Tibial nerve (tissue), 4 donors: ENCODE measurements around the gene MBOAT7. TPM values are rescaled to one million over a fixed set of nuclear protein-coding genes. Genes with fewer than 3 reads are reported as not detected.
A peak's percentile ranks its signal among the peaks of the same experiment; 100 is the strongest.

Experiments
- DNase-seq, 2 donors: peaks; one replicate each; pipeline ENCODE4 v3.0.0-alpha.2; 2019; ENCODE audit warnings: low spot score in 2 of 2
- H3K27ac ChIP-seq, 4 donors: fragments of 200-600 bp; sonication (generic) in 3 of 4; one replicate each; pipeline ENCODE4 v1.5.1; 2017 to 2019; ENCODE audit warnings: mild to moderate bottlenecking in 1 of 4
- H3K27me3 ChIP-seq, 2 donors: fragments of 200-600 bp; sonication (generic) in 1 of 2; one replicate each; pipeline versions ENCODE4 v1.5.1 to v1.6.0; 2017 to 2019
- H3K36me3 ChIP-seq, 3 donors: fragments of 200-600 bp; sonication (generic); one replicate each; pipeline ENCODE4 v1.5.1; 2018 to 2019
- H3K4me1 ChIP-seq, 4 donors: fragments of 200-600 bp; sonication (generic) in 3 of 4; one replicate each; pipeline ENCODE4 v1.5.1; 2017 to 2019
- H3K4me3 ChIP-seq, 4 donors: fragments of 200-600 bp; sonication (generic) in 3 of 4; one replicate each; pipeline ENCODE4 v1.5.1; 2017 to 2019; ENCODE audit warnings: mild to moderate bottlenecking in 1 of 4, moderate library complexity in 1 of 4
- H3K9me3 ChIP-seq, 4 donors: fragments of 200-600 bp; sonication (generic) in 3 of 4; one replicate each; pipeline ENCODE4 v1.5.1; 2017 to 2019
- CTCF ChIP-seq, 5 experiments: fragments of 200-600 bp in 3 of 5; fragments of 450-650 bp in 2 of 5; sonication (generic) in 3 of 5; IDR thresholded peaks; one replicate each; pipeline ENCODE4 v1.5.1; 2016 to 2019; ENCODE audit warnings: antibody characterized with exemption in 5 of 5, mild to moderate bottlenecking in 3 of 5, moderate library complexity in 2 of 5
- EP300 ChIP-seq, 2 donors: sonication (generic); formaldehyde crosslinking; IDR thresholded peaks; one replicate each; pipeline ENCODE4 v1.6.1; 2017; ENCODE audit warnings: antibody characterized with exemption in 2 of 2, mild to moderate bottlenecking in 1 of 2
- POLR2A ChIP-seq, 2 donors: fragments of 450-650 bp; IDR thresholded peaks; one replicate each; pipeline ENCODE4 v1.6.1; 2017; ENCODE audit warnings: antibody characterized with exemption in 2 of 2, mild to moderate bottlenecking in 2 of 2, moderate library complexity in 2 of 2
- WGBS, 2 donors: methylation state at CpG; one replicate each; pipeline ENCODE4 v1.1.5; 2018; 5-methylcytosine and 5-hydroxymethylcytosine counted together
- total RNA-seq, 4 donors: library from RNA; depleted of rRNA; stranded (reverse); fragments of >200 nt; gene quantifications; one replicate each; pipeline ENCODE4 v1.1.0, GENCODE V29; 2016

Gene MBOAT7
- total RNA-seq, 4 donors from 2014 or later: 45.0 to 94.5 (median 50.2) TPM

DNA sequence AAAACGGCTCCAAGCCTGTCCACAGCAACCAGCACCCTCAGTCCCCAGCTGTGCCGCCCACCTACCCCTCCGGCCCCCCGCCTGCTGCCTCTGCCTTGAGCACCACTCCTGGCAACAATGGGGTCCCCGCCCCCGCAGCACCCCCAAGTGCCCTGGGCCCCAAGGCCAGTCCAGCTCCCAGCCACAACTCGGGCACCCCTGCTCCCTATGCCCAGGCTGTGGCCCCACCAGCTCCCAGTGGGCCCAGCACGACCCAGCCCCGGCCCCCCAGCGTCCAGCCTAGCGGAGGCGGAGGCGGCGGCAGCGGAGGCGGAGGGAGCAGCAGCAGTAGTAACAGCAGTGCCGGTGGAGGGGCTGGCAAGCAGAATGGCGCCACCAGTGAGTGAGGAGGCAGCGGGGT lies 41.2 kb downstream of the MBOAT7 start:
- 67 to 84% methylated on average over 11 to 12 of the region's 19 CpGs for WGBS, 2 donors
- peak overlapping the region in 1 of 4 donors; percentile 11 for H3K27ac ChIP-seq
- no peak for TF ChIP-seq POLR2A (IDR thresholded peaks at IDR 0.05)
- no peak for TF ChIP-seq CTCF (IDR thresholded peaks at IDR 0.05)
- TF ChIP-seq EP300 (IDR thresholded peaks at IDR 0.05): no peak
- H3K4me1 ChIP-seq: peaks cover 0 to 11% (median 0%) of the 10 kb centered on the region in 4 donors
- H3K4me3 ChIP-seq: no peak overlapping the region
- no peaks in the 10 kb centered on the region for H3K9me3 ChIP-seq
- H3K27me3 ChIP-seq: no peaks in the 10 kb centered on the region
- no peak for DNase-seq
- peaks cover 7 to 100% (median 68%) of the 10 kb centered on the region in 3 donors for H3K36me3 ChIP-seq

DNA sequence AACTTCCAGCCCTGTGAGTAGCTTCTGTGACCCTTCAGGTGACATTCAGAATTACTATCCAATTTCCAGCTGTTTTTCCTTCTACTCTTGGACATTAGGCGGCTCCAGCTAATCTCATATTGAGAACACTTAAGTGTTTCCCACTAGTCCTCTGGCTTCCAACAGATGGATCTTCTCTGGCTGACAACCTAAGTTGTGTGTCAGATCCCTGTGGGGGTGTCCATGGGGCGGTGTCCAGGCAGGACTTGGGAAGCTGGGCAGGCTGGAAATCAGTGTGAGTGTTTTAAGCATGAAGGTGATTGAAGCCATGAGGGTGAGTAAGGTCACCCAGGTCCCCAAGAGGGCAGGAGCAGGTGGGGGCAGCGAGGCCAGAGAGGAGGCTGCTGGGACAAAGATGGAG lies 41.7 kb downstream of the MBOAT7 start:
- TF ChIP-seq EP300 (IDR thresholded peaks at IDR 0.05) (no peak), CTCF (IDR thresholded peaks at IDR 0.05) (no peak), POLR2A (IDR thresholded peaks at IDR 0.05) (no peak)
- peaks cover 11 to 100% (median 68%) of the 10 kb centered on the region in 3 donors for H3K36me3 ChIP-seq
- peak overlapping the region in 1 of 4 donors; percentile 11 for H3K27ac ChIP-seq
- 65 to 85% methylated on average over 3 of the region's 3 CpGs for WGBS, 2 donors
- no peak overlapping the region for H3K4me3 ChIP-seq
- peaks cover 0 to 6% (median 0%) of the 10 kb centered on the region in 4 donors for H3K4me1 ChIP-seq
- no peaks in the 10 kb centered on the region for H3K27me3 ChIP-seq
- no peak for DNase-seq
- no peaks in the 10 kb centered on the region for H3K9me3 ChIP-seq

DNA sequence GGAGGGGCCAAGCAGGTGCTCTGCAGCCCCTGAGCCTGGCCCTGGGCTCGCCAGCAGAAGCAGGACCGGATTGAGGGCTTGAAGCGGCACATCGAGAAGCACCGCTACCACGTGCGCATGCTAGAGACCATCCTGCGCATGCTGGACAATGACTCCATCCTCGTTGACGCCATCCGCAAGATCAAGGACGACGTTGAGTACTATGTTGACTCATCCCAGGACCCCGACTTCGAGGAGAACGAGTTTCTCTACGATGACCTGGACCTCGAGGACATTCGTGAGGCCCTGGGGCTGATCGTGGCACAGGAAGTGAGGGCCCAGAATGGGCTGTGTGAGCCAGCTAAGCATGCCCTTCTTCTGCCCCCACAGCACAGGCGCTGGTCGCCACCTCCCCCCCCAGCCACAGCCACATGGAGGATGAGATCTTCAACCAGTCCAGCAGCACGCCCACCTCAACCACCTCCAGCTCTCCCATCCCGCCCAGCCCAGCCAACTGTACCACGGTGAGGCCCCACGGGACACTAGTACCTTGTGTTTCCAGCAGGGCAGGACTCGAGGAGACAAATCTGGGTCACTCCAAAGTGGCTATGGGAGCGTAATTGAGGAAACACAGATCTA lies 43.7 kb downstream of the MBOAT7 start:
- no peaks in the 10 kb centered on the region for H3K9me3 ChIP-seq
- no peaks in the 10 kb centered on the region for H3K27me3 ChIP-seq
- 88 to 92% methylated on average over 28 of the region's 28 CpGs for WGBS, 2 donors
- DNase-seq: no peak
- H3K36me3 ChIP-seq: peaks cover 11 to 87% (median 61%) of the 10 kb centered on the region in 3 donors
- H3K27ac ChIP-seq: no peak overlapping the region
- peaks cover 0 to 17% (median 3%) of the 10 kb centered on the region in 4 donors for H3K4me1 ChIP-seq
- no peak overlapping the region for H3K4me3 ChIP-seq
- no peak for TF ChIP-seq POLR2A (IDR thresholded peaks at IDR 0.05)
- no peak for TF ChIP-seq EP300 (IDR thresholded peaks at IDR 0.05)
- TF ChIP-seq CTCF (IDR thresholded peaks at IDR 0.05): no peak

- Histone ChIP-seq H3K27ac (no peak overlapping the region), H3K9me3 (no peaks in the 10 kb centered on the region), H3K4me1 (peaks cover 0 to 37% (median 22%) of the 10 kb centered on the region in 4 donors), H3K36me3 (peaks cover 8 to 62% (median 37%) of the 10 kb centered on the region in 3 donors), H3K27me3 (no peaks in the 10 kb centered on the region), H3K4me3 (no peak overlapping the region)
- no peak for DNase-seq
- TF ChIP-seq CTCF (IDR thresholded peaks at IDR 0.05) (no peak), EP300 (IDR thresholded peaks at IDR 0.05) (no peak), POLR2A (IDR thresholded peaks at IDR 0.05) (no peak)
- WGBS, 2 donors: 81% methylated on average over 7 of the region's 7 CpGs
These were observed 47.1 kb downstream of the MBOAT7 start for GRCh38 chr19:54142166-54142780.

- H3K4me1 ChIP-seq: peaks cover 0 to 41% (median 25%) of the 10 kb centered on the region in 4 donors
- no peaks in the 10 kb centered on the region for H3K9me3 ChIP-seq
- no peaks in the 10 kb centered on the region for H3K27me3 ChIP-seq
- H3K4me3 ChIP-seq: no peak overlapping the region
- WGBS, 2 donors: 75 to 91% methylated on average over 3 of the region's 3 CpGs
- H3K27ac ChIP-seq: no peak overlapping the region
- DNase-seq: no peak
- H3K36me3 ChIP-seq: peaks cover 8 to 53% (median 28%) of the 10 kb centered on the region in 3 donors
- TF ChIP-seq CTCF (IDR thresholded peaks at IDR 0.05) (no peak), EP300 (IDR thresholded peaks at IDR 0.05) (no peak), POLR2A (IDR thresholded peaks at IDR 0.05) (no peak)
These were observed 48.0 kb downstream of the MBOAT7 start for GRCh38 chr19:54141356-54141755.
